Peyer's patch (tissue), 4 donors: Measurements from ENCODE around the gene DISP2. TPM values are rescaled to one million over a fixed set of nuclear protein-coding genes. Genes with fewer than 3 reads are reported as not detected.

Source experiments
- DNase-seq, 3 donors: peaks; one replicate each; pipeline ENCODE4 v3.0.0-alpha.2; 2017 to 2019
- H3K27ac ChIP-seq, 4 donors: fragments of 200-600 bp; sonication (generic); one replicate each; pipeline ENCODE4 v1.5.1; 2016 to 2019
- H3K27me3 ChIP-seq, 2 donors: fragments of 200-600 bp; sonication (generic); one replicate each; pipeline ENCODE4 v1.5.1; 2019
- H3K36me3 ChIP-seq, 3 donors: fragments of 200-600 bp; sonication (generic); one replicate each; pipeline ENCODE4 v1.5.1; 2016 to 2019
- H3K4me1 ChIP-seq, 4 donors: fragments of 200-600 bp; sonication (generic); one replicate each; pipeline ENCODE4 v1.5.1; 2016 to 2019
- H3K4me3 ChIP-seq, 4 donors: fragments of 200-600 bp; sonication (generic); 1 replicate in 3 of 4; 2 replicates in 1 of 4; pipeline ENCODE4 v1.5.1; 2016 to 2019; ENCODE audit warnings: mild to moderate bottlenecking in 1 of 4
- H3K9me3 ChIP-seq, 4 donors: fragments of 200-600 bp; sonication (generic); one replicate each; pipeline ENCODE4 v1.5.1; 2016 to 2019; ENCODE audit warnings: mild to moderate bottlenecking in 1 of 4
- CTCF ChIP-seq, 6 experiments: fragments of 450-650 bp in 4 of 6; fragments of 200-600 bp in 2 of 6; sonication (generic) in 1 of 6; IDR thresholded peaks; one replicate each; pipeline ENCODE4 v1.5.1; 2017 to 2019; ENCODE audit warnings: antibody characterized with exemption in 6 of 6, mild to moderate bottlenecking in 3 of 6, moderate library complexity in 1 of 6
- POLR2A ChIP-seq, 2 donors: fragments of 450-650 bp; IDR thresholded peaks; one replicate each; pipeline ENCODE4 v1.5.1; 2017; ENCODE audit warnings: antibody characterized with exemption in 2 of 2, mild to moderate bottlenecking in 2 of 2, moderate library complexity in 2 of 2
- total RNA-seq, 4 donors: library from RNA; depleted of rRNA; stranded (reverse); fragments of >200 nt; gene quantifications; one replicate each; pipeline ENCODE4 v1.1.0, GENCODE V29; 2016

Gene DISP2
- total RNA-seq, 4 donors from 2014 or later, result 1.7 to 27.5 (median 7.4) TPM

GRCh38 chr15:40357246-40357645 is 773 bp upstream of the DISP2 start:
- H3K36me3 ChIP-seq, result peaks cover 0 to 32% (median 0%) of the 10 kb centered on the region in 3 donors
- no peaks in the 10 kb centered on the region for H3K27me3 ChIP-seq
- H3K9me3 ChIP-seq, result no peaks in the 10 kb centered on the region
- H3K27ac ChIP-seq, result peak overlapping the region in 2 of 4 donors; percentile 96 to 99
- peaks cover 0 to 18% (median 4%) of the 10 kb centered on the region in 4 donors for H3K4me1 ChIP-seq
- peak in 2 of 3 donors; percentile 66 to 70 for DNase-seq
- H3K4me3 ChIP-seq, result peak overlapping the region in 1 of 4 donors; percentile 61
- no peak for TF ChIP-seq POLR2A (IDR thresholded peaks at IDR 0.05)
- no peak for TF ChIP-seq CTCF (IDR thresholded peaks at IDR 0.05)

GRCh38 chr15:40358471-40359353 is 693 bp downstream of the DISP2 start:
- no peaks in the 10 kb centered on the region for H3K9me3 ChIP-seq
- DNase-seq, result peak in 1 of 3 donors; percentile 61
- peak overlapping the region in 1 of 4 donors; percentile 99 for H3K27ac ChIP-seq

DNA sequence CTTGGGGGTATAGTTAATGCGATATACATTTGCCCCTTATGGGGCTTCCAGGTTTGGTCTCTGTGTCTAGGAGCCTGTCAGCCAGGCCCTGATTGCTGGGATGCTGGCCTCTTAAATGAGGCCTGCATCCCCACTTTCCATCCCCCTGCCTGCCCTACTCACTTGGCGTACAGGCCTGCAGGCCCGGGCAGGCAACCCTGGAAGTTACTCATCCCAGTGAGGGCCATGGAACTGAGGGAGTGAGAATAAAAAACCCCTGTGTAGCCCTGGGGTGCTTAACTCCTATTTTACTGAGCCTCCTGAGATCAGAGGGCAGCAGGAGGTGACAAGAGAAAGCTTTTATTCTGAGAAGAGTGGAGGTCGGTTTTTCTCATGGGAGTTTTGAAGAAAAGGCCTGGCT is 2.0 kb downstream of the DISP2 start:
- Histone ChIP-seq H3K27ac (no peak overlapping the region), H3K4me1 (peaks cover 0 to 8% (median 4%) of the 10 kb centered on the region in 4 donors), H3K27me3 (no peaks in the 10 kb centered on the region), H3K9me3 (no peaks in the 10 kb centered on the region), H3K36me3 (peaks cover 0 to 10% (median 0%) of the 10 kb centered on the region in 3 donors), H3K4me3 (no peak overlapping the region)
- no peak for DNase-seq
- TF ChIP-seq CTCF (IDR thresholded peaks at IDR 0.05), result no peak
- no peak for TF ChIP-seq POLR2A (IDR thresholded peaks at IDR 0.05)

More at GRCh38 chr15:40358471-40359353, 693 bp downstream of the DISP2 start:
- TF ChIP-seq CTCF (IDR thresholded peaks at IDR 0.05) (peak in 1 of 6 experiments; percentile 5), POLR2A (IDR thresholded peaks at IDR 0.05) (peak in 1 of 2 donors; percentile 9)
- Histone ChIP-seq H3K27me3 (no peaks in the 10 kb centered on the region), H3K36me3 (peaks cover 0 to 22% (median 0%) of the 10 kb centered on the region in 3 donors), H3K4me1 (peaks cover 0 to 18% (median 4%) of the 10 kb centered on the region in 4 donors), H3K4me3 (peak overlapping the region; percentile 36 to 61 (median 56))

GRCh38 chr15:40361640-40362039 is 3.6 kb downstream of the DISP2 start:
- no peaks in the 10 kb centered on the region for H3K9me3 ChIP-seq
- no peak for TF ChIP-seq CTCF (IDR thresholded peaks at IDR 0.05)
- no peak for TF ChIP-seq POLR2A (IDR thresholded peaks at IDR 0.05)
- no peak for DNase-seq
- H3K36me3 ChIP-seq, result no peaks in the 10 kb centered on the region
- H3K27me3 ChIP-seq, result no peaks in the 10 kb centered on the region
- no peak overlapping the region for H3K4me3 ChIP-seq
- H3K4me1 ChIP-seq, result peaks cover 0 to 13% (median 4%) of the 10 kb centered on the region in 4 donors
- H3K27ac ChIP-seq, result no peak overlapping the region

- no peaks in the 10 kb centered on the region for H3K36me3 ChIP-seq
- H3K27ac ChIP-seq, result no peak overlapping the region
- H3K4me3 ChIP-seq, result no peak overlapping the region
- H3K27me3 ChIP-seq, result no peaks in the 10 kb centered on the region
- peaks cover 3 to 24% (median 14%) of the 10 kb centered on the region in 4 donors for H3K4me1 ChIP-seq
- TF ChIP-seq CTCF (IDR thresholded peaks at IDR 0.05) (no peak), POLR2A (IDR thresholded peaks at IDR 0.05) (no peak)
- no peak for DNase-seq
- no peaks in the 10 kb centered on the region for H3K9me3 ChIP-seq
Measured at GRCh38 chr15:40363611-40364010, 5.6 kb downstream of the DISP2 start.
